OCI-LY1 (cell line): Measurements from ENCODE around the gene ACVR1.

Experiments
- H2AFZ ChIP-seq: fragments of 200-600 bp; sonication (generic), shearing (Covaris generic); 2 replicates; pipeline ENCODE4 v1.6.0; 2014; ENCODE audit warnings: antibody characterized with exemption, mild to moderate bottlenecking, low read length
- H3F3A ChIP-seq: fragments of 200-600 bp; sonication (generic), shearing (Covaris generic); 2 replicates; pipeline ENCODE4 v1.6.0; 2014; ENCODE audit warnings: mild to moderate bottlenecking, antibody characterized with exemption, low read length, moderate library complexity; ENCODE audit not compliant: insufficient read depth
- H3K27ac ChIP-seq: fragments of 200-600 bp; sonication (generic); 2 replicates; pipeline ENCODE4 v1.5.1; 2014; ENCODE audit warnings: low read length, mixed run types, mild to moderate bottlenecking, low read depth; ENCODE audit not compliant: poor library complexity, severe bottlenecking
- H3K27me3 ChIP-seq: fragments of 200-600 bp; sonication (generic); 2 replicates; pipeline ENCODE4 v1.6.0; 2014; ENCODE audit warnings: antibody characterized with exemption, mild to moderate bottlenecking, low read length, moderate library complexity; ENCODE audit not compliant: insufficient read depth
- H3K36me3 ChIP-seq: fragments of 200-600 bp; sonication (generic); 2 replicates; pipeline ENCODE4 v1.6.1; 2014; ENCODE audit warnings: mild to moderate bottlenecking, antibody characterized with exemption, low read length, moderate library complexity, mixed read lengths; ENCODE audit not compliant: insufficient read depth
- H3K4me1 ChIP-seq: fragments of 200-600 bp; sonication (generic); 2 replicates; pipeline ENCODE4 v1.5.1; 2014; ENCODE audit warnings: mild to moderate bottlenecking, low read length, moderate library complexity; ENCODE audit not compliant: insufficient read depth, severe bottlenecking
- H3K4me2 ChIP-seq: fragments of 200-600 bp; sonication (generic), shearing (Covaris generic); 2 replicates; pipeline ENCODE4 v1.6.1; 2014; ENCODE audit warnings: low read length
- H3K4me3 ChIP-seq: fragments of 200-600 bp; sonication (generic); 2 replicates; pipeline ENCODE4 v1.5.1; 2014; ENCODE audit warnings: low read length, low read depth, mild to moderate bottlenecking, mixed read lengths; ENCODE audit not compliant: poor library complexity, severe bottlenecking
- H3K79me2 ChIP-seq: fragments of 200-600 bp; shearing (Covaris generic); 2 replicates; pipeline ENCODE4 v1.6.1; 2016; ENCODE audit warnings: mixed run types, low read length, mixed read lengths; ENCODE audit not compliant: insufficient read depth
- H3K9ac ChIP-seq: fragments of 200-600 bp; sonication (generic), shearing (Covaris generic); 2 replicates; pipeline ENCODE4 v1.6.1; 2014; ENCODE audit warnings: mild to moderate bottlenecking, low read length, mixed read lengths
- H3K9me2 ChIP-seq: fragments of 200-600 bp; sonication (generic), shearing (Covaris generic); 2 replicates; pipeline ENCODE4 v1.6.1; 2014; ENCODE audit warnings: low read depth, mild to moderate bottlenecking, low read length, mixed read lengths
- H3K9me3 ChIP-seq: fragments of 200-600 bp; shearing (Covaris generic); 2 replicates; pipeline ENCODE4 v1.6.1; 2014; ENCODE audit warnings: low read length, mixed read lengths
- H4K20me1 ChIP-seq: fragments of 200-600 bp; sonication (generic), shearing (Covaris generic); 2 replicates; pipeline ENCODE4 v1.6.0; 2016; ENCODE audit warnings: mild to moderate bottlenecking, low read length; ENCODE audit not compliant: insufficient read depth
- EZH2 ChIP-seq: fragments of 200-600 bp; sonication (generic), shearing (Covaris generic); IDR thresholded peaks from 2 replicates; pipeline ENCODE4 v1.8.0; 2017; ENCODE audit warnings: borderline replicate concordance, mixed run types, mild to moderate bottlenecking, antibody characterized with exemption, low read length, moderate library complexity, mixed read lengths
- TF ChIP-seq, protein P1 (sequence below): fragments of 200-600 bp; sonication (generic), shearing (Covaris generic); IDR thresholded peaks from 2 replicates; pipeline ENCODE4 v1.5.1; 2017; ENCODE audit warnings: mild to moderate bottlenecking, antibody characterized with exemption, low read length, moderate library complexity, mixed read lengths

Gene ACVR1

DNA sequence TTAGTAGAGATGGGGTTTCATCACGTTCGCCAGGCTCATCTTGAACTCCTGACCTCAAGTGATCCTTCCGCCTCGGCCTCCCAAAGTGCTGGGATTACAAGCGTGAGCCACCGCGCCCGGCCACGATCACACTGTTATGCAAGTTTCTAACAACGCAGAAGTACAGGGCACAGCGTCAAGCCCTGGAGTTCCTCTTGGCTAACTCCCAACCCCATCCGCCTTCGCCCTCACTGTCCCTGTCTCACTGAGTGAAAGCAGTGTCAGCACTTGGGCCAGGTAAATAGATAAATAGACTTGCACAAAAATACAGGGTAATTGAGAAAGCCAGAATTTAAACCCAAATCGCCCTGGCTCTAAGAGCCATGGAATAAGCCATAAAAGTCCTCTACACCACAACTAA is 111.7 kb downstream of the ACVR1 start:
- no peaks in the 10 kb centered on the region for H3K9me2 ChIP-seq
- H4K20me1 ChIP-seq = no peaks in the 10 kb centered on the region
- H3K27ac ChIP-seq = no peak overlapping the region
- H2AFZ ChIP-seq = no peak overlapping the region
- H3K9ac ChIP-seq = no peak overlapping the region
- H3K4me2 ChIP-seq = no peak overlapping the region
- H3K4me1 ChIP-seq = no peaks in the 10 kb centered on the region
- H3K27me3 ChIP-seq = no peaks in the 10 kb centered on the region; the same call in 1 of the 2 replicates
- no peak overlapping the region for H3K4me3 ChIP-seq
- no peaks in the 10 kb centered on the region for H3F3A ChIP-seq
- H3K79me2 ChIP-seq = no peaks in the 10 kb centered on the region
- H3K9me3 ChIP-seq = no peaks in the 10 kb centered on the region
- H3K36me3 ChIP-seq = no peaks in the 10 kb centered on the region
- TF ChIP-seq EZH2 = no peak
- TF ChIP-seq, protein P1, sequence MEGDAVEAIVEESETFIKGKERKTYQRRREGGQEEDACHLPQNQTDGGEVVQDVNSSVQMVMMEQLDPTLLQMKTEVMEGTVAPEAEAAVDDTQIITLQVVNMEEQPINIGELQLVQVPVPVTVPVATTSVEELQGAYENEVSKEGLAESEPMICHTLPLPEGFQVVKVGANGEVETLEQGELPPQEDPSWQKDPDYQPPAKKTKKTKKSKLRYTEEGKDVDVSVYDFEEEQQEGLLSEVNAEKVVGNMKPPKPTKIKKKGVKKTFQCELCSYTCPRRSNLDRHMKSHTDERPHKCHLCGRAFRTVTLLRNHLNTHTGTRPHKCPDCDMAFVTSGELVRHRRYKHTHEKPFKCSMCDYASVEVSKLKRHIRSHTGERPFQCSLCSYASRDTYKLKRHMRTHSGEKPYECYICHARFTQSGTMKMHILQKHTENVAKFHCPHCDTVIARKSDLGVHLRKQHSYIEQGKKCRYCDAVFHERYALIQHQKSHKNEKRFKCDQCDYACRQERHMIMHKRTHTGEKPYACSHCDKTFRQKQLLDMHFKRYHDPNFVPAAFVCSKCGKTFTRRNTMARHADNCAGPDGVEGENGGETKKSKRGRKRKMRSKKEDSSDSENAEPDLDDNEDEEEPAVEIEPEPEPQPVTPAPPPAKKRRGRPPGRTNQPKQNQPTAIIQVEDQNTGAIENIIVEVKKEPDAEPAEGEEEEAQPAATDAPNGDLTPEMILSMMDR = no peak

GRCh38 chr2:157761520-157761919 is 114.6 kb downstream of the ACVR1 start:
- no peaks in the 10 kb centered on the region for H3K9me3 ChIP-seq
- no peak overlapping the region for H3K9ac ChIP-seq
- H4K20me1 ChIP-seq = no peaks in the 10 kb centered on the region
- no peaks in the 10 kb centered on the region for H3K9me2 ChIP-seq
- H3K27ac ChIP-seq = no peak overlapping the region
- H3K79me2 ChIP-seq = no peaks in the 10 kb centered on the region
- no peak overlapping the region for H3K4me2 ChIP-seq
- no peaks in the 10 kb centered on the region for H3F3A ChIP-seq
- H3K27me3 ChIP-seq = no peaks in the 10 kb centered on the region
- H3K4me3 ChIP-seq = no peak overlapping the region
- no peak overlapping the region for H2AFZ ChIP-seq
- no peaks in the 10 kb centered on the region for H3K4me1 ChIP-seq
- H3K36me3 ChIP-seq = no peaks in the 10 kb centered on the region
- no peak for TF ChIP-seq EZH2
- TF ChIP-seq, protein P1 = no peak

GRCh38 chr2:157760949-157761348 is 115.2 kb downstream of the ACVR1 start:
- no peak overlapping the region for H3K9ac ChIP-seq
- no peaks in the 10 kb centered on the region for H3K79me2 ChIP-seq
- H3F3A ChIP-seq = no peaks in the 10 kb centered on the region
- H3K36me3 ChIP-seq = no peaks in the 10 kb centered on the region
- H2AFZ ChIP-seq = no peak overlapping the region
- no peak overlapping the region for H3K4me2 ChIP-seq
- no peaks in the 10 kb centered on the region for H4K20me1 ChIP-seq
- no peaks in the 10 kb centered on the region for H3K9me3 ChIP-seq
- no peak overlapping the region for H3K27ac ChIP-seq
- H3K27me3 ChIP-seq = no peaks in the 10 kb centered on the region
- no peaks in the 10 kb centered on the region for H3K9me2 ChIP-seq
- no peak for TF ChIP-seq EZH2
- TF ChIP-seq, protein P1 = no peak
- H3K4me3 ChIP-seq = no peak overlapping the region
- no peaks in the 10 kb centered on the region for H3K4me1 ChIP-seq
